Measurements from ENCODE around the gene NUDT17. TPM values are rescaled to one million over a fixed set of nuclear protein-coding genes. Genes with fewer than 3 reads are reported as not detected.

NUDT17 gene
- total RNA-seq, 6 experiments from 2014 or later, result 0.51 to 2.2 (median 1.0) TPM

- WGBS (ENCODE audit: insufficient coverage, low coverage, low lambda C conversion rate, missing lambda C conversion rate), result 38% methylated on average over 1 of the region's 3 CpGs
- Histone ChIP-seq H3K27ac (peak overlapping the region in 1 of 3 donors; percentile 37), H3K27me3 (no peaks in the 10 kb centered on the region), H3K9me3 (no peaks in the 10 kb centered on the region), H3K36me3 (peaks cover 0 to 35% (median 15%) of the 10 kb centered on the region in 4 donors), H3K4me3 (peak overlapping the region; percentile 36 to 58 (median 54)), H3K4me1 (peaks cover 0 to 14% (median 2%) of the 10 kb centered on the region in 4 donors)
- DNase-seq (no peak), ATAC-seq (peak; percentile 43 to 59 (median 49))
- intact Hi-C loops (cut with DNase I), result loop anchor here in 1 of 2 donors (10.0 kb wide), 1 partner anchor 169 kb away; no protein-coding TSS in a partner anchor
- TF ChIP-seq CTCF (IDR thresholded peaks at IDR 0.05) (peak; percentile 41 to 64 (median 50)), POLR2A (IDR thresholded peaks at IDR 0.05) (no peak)
Measured at GRCh38 chr1:145846201-145846612, 777 bp downstream of the NUDT17 start.

- Histone ChIP-seq H3K4me3 (no peak overlapping the region), H3K27me3 (no peaks in the 10 kb centered on the region), H3K4me1 (peaks cover 0 to 14% (median 2%) of the 10 kb centered on the region in 4 donors), H3K27ac (no peak overlapping the region), H3K9me3 (no peaks in the 10 kb centered on the region), H3K36me3 (peaks cover 0 to 24% (median 6%) of the 10 kb centered on the region in 4 donors)
- no peak for DNase-seq
- no peak for TF ChIP-seq POLR2A (IDR thresholded peaks at IDR 0.05)
- no peak for TF ChIP-seq CTCF (IDR thresholded peaks at IDR 0.05)
- intact Hi-C loops (cut with DNase I), result loop anchor here in 1 of 2 donors (10.0 kb wide), 1 partner anchor 167 kb away; no protein-coding TSS in a partner anchor
- 66% methylated on average over 3 of the region's 3 CpGs for WGBS (ENCODE audit: insufficient coverage, low coverage, low lambda C conversion rate, missing lambda C conversion rate)
- no peak for ATAC-seq
Measured at GRCh38 chr1:145847827-145848226, 2.4 kb downstream of the NUDT17 start.

GRCh38 chr1:145849356-145850160 lies 4.1 kb downstream of the NUDT17 start:
- no peaks in the 10 kb centered on the region for H3K27me3 ChIP-seq
- intact Hi-C loops (cut with DNase I), result loop anchor here in 1 of 2 donors (10.0 kb wide), 2 partner anchors 55 to 165 kb away; no protein-coding TSS in a partner anchor
- TF ChIP-seq CTCF (IDR thresholded peaks at IDR 0.05) (peak in 1 of 4 donors; percentile 4), POLR2A (IDR thresholded peaks at IDR 0.05) (no peak)
- H3K9me3 ChIP-seq, result no peaks in the 10 kb centered on the region
- no peak for DNase-seq
- H3K27ac ChIP-seq, result no peak overlapping the region
- 78% methylated on average over 8 of the region's 15 CpGs for WGBS (ENCODE audit: insufficient coverage, low coverage, low lambda C conversion rate, missing lambda C conversion rate)
- peaks cover 0 to 33% (median 8%) of the 10 kb centered on the region in 4 donors for H3K36me3 ChIP-seq
- H3K4me1 ChIP-seq, result peaks cover 0 to 14% (median 2%) of the 10 kb centered on the region in 4 donors
- no peak overlapping the region for H3K4me3 ChIP-seq
- no peak for ATAC-seq

- H3K9me3 ChIP-seq, result no peaks in the 10 kb centered on the region
- H3K4me1 ChIP-seq, result peaks cover 0 to 7% (median 0%) of the 10 kb centered on the region in 4 donors
- H3K27ac ChIP-seq, result no peak overlapping the region
- no peaks in the 10 kb centered on the region for H3K27me3 ChIP-seq
- DNase-seq (no peak), ATAC-seq (no peak)
- H3K4me3 ChIP-seq, result no peak overlapping the region
- peaks cover 0 to 46% (median 10%) of the 10 kb centered on the region in 4 donors for H3K36me3 ChIP-seq
- no peak for TF ChIP-seq POLR2A (IDR thresholded peaks at IDR 0.05)
- no peak for TF ChIP-seq CTCF (IDR thresholded peaks at IDR 0.05)
- 80% methylated on average over 7 of the region's 7 CpGs for WGBS (ENCODE audit: insufficient coverage, low coverage, low lambda C conversion rate, missing lambda C conversion rate)
- intact Hi-C loops (cut with DNase I), result loop anchor here in 1 of 2 donors (10.0 kb wide), 1 partner anchor 49 kb away; no protein-coding TSS in a partner anchor
Measured at GRCh38 chr1:145855426-145855948, 10.1 kb downstream of the NUDT17 start.
